Transverse colon (tissue), 4 donors: ENCODE data around the gene STK32B. TPM values are rescaled to one million over a fixed set of nuclear protein-coding genes. Genes with fewer than 3 reads are reported as not detected.

ENCODE experiments used
- DNase-seq: peaks from one replicate; pipeline ENCODE4 v3.0.0-alpha.2; 2019
- H3K27ac ChIP-seq, 4 donors: fragments of 200-600 bp; sonication (generic); 2 replicates each; pipeline ENCODE4 v1.5.1; 2016 to 2018; ENCODE audit warnings: inconsistent platforms in 4 of 4
- H3K27me3 ChIP-seq: fragments of 200-600 bp; sonication (generic); 2 replicates; pipeline ENCODE4 v1.5.1; 2017; ENCODE audit warnings: inconsistent platforms
- H3K36me3 ChIP-seq, 4 donors: fragments of 200-600 bp; sonication (generic); 2 replicates each; pipeline ENCODE4 v1.5.1; 2017 to 2019; ENCODE audit warnings: inconsistent platforms in 4 of 4
- H3K4me1 ChIP-seq, 4 donors: fragments of 200-600 bp; sonication (generic); 2 replicates each; pipeline ENCODE4 v1.5.1; 2017 to 2020; ENCODE audit warnings: inconsistent platforms in 4 of 4
- H3K4me3 ChIP-seq, 4 donors: fragments of 200-600 bp; sonication (generic); 1 replicate in 1 of 4; 2 replicates in 3 of 4; pipeline versions ENCODE4 v1.5.1 to v1.6.1; 2017 to 2019; ENCODE audit warnings: inconsistent platforms in 4 of 4
- H3K9me3 ChIP-seq, 2 donors: fragments of 200-600 bp; sonication (generic); 2 replicates each; pipeline ENCODE4 v1.5.1; 2017 to 2019; ENCODE audit warnings: inconsistent platforms in 2 of 2
- CTCF ChIP-seq, 5 experiments: fragments of 200-600 bp in 3 of 5; fragments of 450-650 bp in 2 of 5; sonication (generic) in 3 of 5; IDR thresholded peaks; 1 replicate in 2 of 5; 2 replicates in 3 of 5; pipeline ENCODE4 v1.5.1; 2016 to 2017; ENCODE audit warnings: antibody characterized with exemption in 5 of 5, inconsistent platforms in 3 of 5, mild to moderate bottlenecking in 2 of 5, moderate library complexity in 1 of 5
- EP300 ChIP-seq: sonication (generic); formaldehyde crosslinking; IDR thresholded peaks from one replicate; pipeline ENCODE4 v1.6.1; 2017; ENCODE audit warnings: antibody characterized with exemption, low read depth
- POLR2A ChIP-seq: fragments of 450-650 bp; IDR thresholded peaks from one replicate; pipeline ENCODE4 v1.6.1; 2016; ENCODE audit warnings: antibody characterized with exemption, mild to moderate bottlenecking, moderate library complexity
- POLR2AphosphoS5 ChIP-seq, 3 donors: sonication (generic); formaldehyde crosslinking; IDR thresholded peaks; one replicate each; pipeline ENCODE4 v1.6.1; 2016; ENCODE audit warnings: antibody characterized with exemption in 3 of 3
- WGBS, 2 donors: methylation state at CpG; one replicate each; pipeline ENCODE4 v1.1.5; 2018; ENCODE audit warnings: low coverage in 1 of 2; 5-methylcytosine and 5-hydroxymethylcytosine counted together
- in situ Hi-C, 4 donors: fragments of 200-750 bp; cut with MboI; loops; one replicate each; pipeline versions ENCODE4 v1.15.0 to v1.15.1; 2017; ENCODE audit warnings: low sequenced_read_pairs in 3 of 4, low pct_ligation_motif_present in 1 of 4, low pct_unique_long_range_greater_than_20kb in 1 of 4
- intact Hi-C: fragments of 100-400 bp; cut with DNase I; formaldehyde crosslinking; loops from one replicate; pipeline ENCODE4 v1.15.1; 2023; ENCODE audit warnings: low total_unique reads
- total RNA-seq, 4 donors: library from RNA; depleted of rRNA; stranded (reverse); fragments of >200 nt; gene quantifications; one replicate each; pipeline ENCODE4 v1.1.0, GENCODE V29; 2016

Gene STK32B
- total RNA-seq, 4 donors from 2014 or later, result 0.37 to 1.1 (median 0.64) TPM

GRCh38 chr4:5034206-5034605, 17.1 kb upstream of the STK32B start:
- Histone ChIP-seq H3K9me3 (no peaks in the 10 kb centered on the region), H3K4me1 (peaks cover 0 to 16% (median 8%) of the 10 kb centered on the region in 4 donors), H3K27ac (peak overlapping the region in 3 of 4 donors; percentile 31 to 57 (median 39)), H3K36me3 (no peaks in the 10 kb centered on the region), H3K4me3 (no peak overlapping the region), H3K27me3 (no peaks in the 10 kb centered on the region)
- DNase-seq, result no peak
- in situ Hi-C loops (no loop called here), intact Hi-C loops (no loop called here)
- 46 to 51% methylated on average over 6 to 8 of the region's 8 CpGs for whole genome bisulfite sequencing, 2 donors
- TF ChIP-seq CTCF (IDR thresholded peaks at IDR 0.05), result no peak
- no peak for TF ChIP-seq POLR2A
- no peak for TF ChIP-seq EP300
- no peak for TF ChIP-seq POLR2AphosphoS5 (IDR thresholded peaks at IDR 0.05)

- H3K9me3 ChIP-seq, result no peaks in the 10 kb centered on the region
- peaks cover 0 to 16% (median 8%) of the 10 kb centered on the region in 4 donors for H3K4me1 ChIP-seq
- 29% methylated on average over 5 of the region's 5 CpGs; no CpG with 5 or more reads in 1 of the 2 donors for WGBS, 2 donors
- TF ChIP-seq POLR2A (no peak), POLR2AphosphoS5 (IDR thresholded peaks at IDR 0.05) (no peak), CTCF (IDR thresholded peaks at IDR 0.05) (no peak)
- H3K27me3 ChIP-seq, result no peaks in the 10 kb centered on the region
- intact Hi-C loops (no loop called here), in situ Hi-C loops (no loop called here)
- no peak overlapping the region for H3K27ac ChIP-seq
- no peaks in the 10 kb centered on the region for H3K36me3 ChIP-seq
- DNase-seq, result no peak
- H3K4me3 ChIP-seq, result no peak overlapping the region
These were observed 15.0 kb upstream of the STK32B start for GRCh38 chr4:5036239-5036638.

GRCh38 chr4:5037553-5038551, 13.4 kb upstream of the STK32B start:
- peak; percentile 24 for DNase-seq
- Histone ChIP-seq H3K4me1 (peaks cover 0 to 16% (median 8%) of the 10 kb centered on the region in 4 donors), H3K4me3 (no peak overlapping the region), H3K36me3 (no peaks in the 10 kb centered on the region), H3K27me3 (no peaks in the 10 kb centered on the region), H3K27ac (peak overlapping the region in 3 of 4 donors; percentile 6 to 31 (median 8)), H3K9me3 (no peaks in the 10 kb centered on the region)
- TF ChIP-seq EP300, result no peak
- TF ChIP-seq POLR2AphosphoS5 (IDR thresholded peaks at IDR 0.05), result peak; percentile 54 to 68 (median 57)
- 35 to 45% methylated on average over 4 to 8 of the region's 8 CpGs for WGBS, 2 donors
- in situ Hi-C loops (no loop called here), intact Hi-C loops (no loop called here)

GRCh38 chr4:5039800-5040199, 11.5 kb upstream of the STK32B start:
- Histone ChIP-seq H3K9me3 (no peaks in the 10 kb centered on the region), H3K27me3 (no peaks in the 10 kb centered on the region), H3K36me3 (no peaks in the 10 kb centered on the region), H3K4me3 (no peak overlapping the region), H3K27ac (no peak overlapping the region), H3K4me1 (peaks cover 0 to 3% (median under 1%) of the 10 kb centered on the region in 4 donors)
- no peak for DNase-seq
- intact Hi-C loops (no loop called here), in situ Hi-C loops (no loop called here)
- TF ChIP-seq CTCF (IDR thresholded peaks at IDR 0.05) (no peak), POLR2A (no peak), POLR2AphosphoS5 (IDR thresholded peaks at IDR 0.05) (no peak), EP300 (no peak)
- WGBS, 2 donors, result 92 to 100% methylated on average over 1 to 7 of the region's 7 CpGs
